Embryonic facial prominence (tissue), 1 donor: ENCODE results near the gene IKBKE.

ENCODE experiments used
- DNase-seq: peaks from one replicate; pipeline ENCODE4 v3.0.0-alpha.2; 2016; ENCODE audit errors: extremely low spot score

The IKBKE gene

DNA sequence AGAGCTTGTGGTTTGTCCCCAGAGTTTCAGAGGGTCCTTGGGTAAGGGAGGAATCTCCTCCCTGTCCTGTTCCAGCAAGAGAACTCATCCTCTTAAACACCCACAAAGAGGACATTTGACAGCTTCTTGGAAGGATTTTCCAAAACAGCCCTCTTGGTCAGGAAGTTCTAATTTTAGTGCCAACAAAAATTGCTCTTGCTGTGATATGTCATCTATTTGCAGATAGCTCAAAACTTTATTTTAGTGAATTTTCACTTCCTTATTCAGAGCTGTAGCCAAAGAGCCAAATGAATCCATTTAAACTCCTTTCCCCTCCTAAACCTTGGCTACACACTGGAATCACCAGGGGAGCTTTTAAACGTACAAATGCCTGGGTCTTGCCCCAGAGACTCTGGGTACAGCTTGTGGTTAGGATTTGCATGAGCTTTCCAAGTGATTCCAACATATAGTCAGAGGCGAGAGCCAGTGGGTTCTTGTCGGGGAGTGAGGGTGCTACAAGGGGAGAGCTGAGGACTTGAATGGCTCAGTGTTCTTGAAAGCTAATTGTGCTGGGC, 25.3 kb downstream of the IKBKE start:
- no peak for DNase-seq

DNA sequence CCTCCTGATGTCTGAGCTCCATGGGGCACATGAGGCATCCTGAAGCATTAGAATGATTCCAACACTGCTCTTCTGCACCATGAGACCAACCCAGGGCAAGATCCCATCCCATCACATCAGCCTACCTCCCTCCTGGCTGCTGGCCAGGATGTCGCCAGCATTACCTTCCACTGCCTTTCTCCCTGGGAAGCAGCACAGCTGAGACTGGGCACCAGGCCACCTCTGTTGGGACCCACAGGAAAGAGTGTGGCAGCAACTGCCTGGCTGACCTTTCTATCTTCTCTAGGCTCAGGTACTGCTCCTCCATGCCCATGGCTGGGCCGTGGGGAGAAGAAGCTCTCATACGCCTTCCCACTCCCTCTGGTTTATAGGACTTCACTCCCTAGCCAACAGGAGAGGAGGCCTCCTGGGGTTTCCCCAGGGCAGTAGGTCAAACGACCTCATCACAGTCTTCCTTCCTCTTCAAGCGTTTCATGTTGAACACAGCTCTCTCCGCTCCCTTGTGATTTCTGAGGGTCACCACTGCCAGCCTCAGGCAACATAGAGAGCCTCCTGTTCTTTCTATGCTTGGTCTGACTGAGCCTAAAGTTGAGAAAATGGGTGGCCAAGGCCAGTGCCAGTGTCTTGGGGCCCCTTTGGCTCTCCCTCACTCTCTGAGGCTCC, 26.0 kb downstream of the IKBKE start:
- no peak for DNase-seq

DNA sequence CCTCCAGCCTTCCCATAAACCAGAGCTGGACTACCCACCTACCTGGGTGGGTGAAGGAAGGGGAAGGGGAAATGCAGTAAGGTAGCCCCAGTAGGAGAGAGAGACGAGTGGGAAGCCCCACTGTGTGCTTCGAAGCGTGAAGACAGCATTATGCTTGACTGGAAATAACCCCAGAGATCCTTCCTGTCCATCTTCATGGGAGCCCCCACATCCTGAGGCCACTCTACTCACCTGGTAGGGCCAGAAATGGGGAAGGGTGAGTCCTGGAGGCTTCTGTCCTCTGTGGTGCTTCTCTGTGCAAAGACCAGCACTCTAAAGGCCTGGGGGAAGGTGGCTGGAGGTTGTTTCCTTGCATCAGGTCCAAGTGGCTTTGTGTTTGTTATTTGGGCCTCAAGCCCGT, 27.1 kb downstream of the IKBKE start:
- no peak for DNase-seq

DNA sequence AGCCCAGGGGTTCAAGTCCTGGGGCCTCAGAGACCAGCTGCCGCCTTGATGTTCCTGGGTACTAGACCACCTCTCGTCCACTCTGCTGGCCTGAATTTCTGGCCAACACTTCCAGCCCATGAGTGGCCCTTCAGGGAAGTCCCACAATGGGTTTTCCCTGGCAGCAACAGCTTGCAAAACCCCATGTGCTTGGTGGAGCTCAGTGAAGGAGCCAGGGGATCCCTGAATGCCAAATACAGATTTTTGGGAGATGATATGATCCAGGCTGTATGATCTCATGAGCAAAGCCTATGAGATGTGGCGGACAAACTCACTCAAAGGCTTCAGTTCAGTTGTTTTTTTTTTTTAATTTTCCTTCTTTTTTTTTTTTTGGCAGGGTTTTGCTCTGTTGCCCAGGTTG, 27.5 kb downstream of the IKBKE start:
- no peak for DNase-seq

DNA sequence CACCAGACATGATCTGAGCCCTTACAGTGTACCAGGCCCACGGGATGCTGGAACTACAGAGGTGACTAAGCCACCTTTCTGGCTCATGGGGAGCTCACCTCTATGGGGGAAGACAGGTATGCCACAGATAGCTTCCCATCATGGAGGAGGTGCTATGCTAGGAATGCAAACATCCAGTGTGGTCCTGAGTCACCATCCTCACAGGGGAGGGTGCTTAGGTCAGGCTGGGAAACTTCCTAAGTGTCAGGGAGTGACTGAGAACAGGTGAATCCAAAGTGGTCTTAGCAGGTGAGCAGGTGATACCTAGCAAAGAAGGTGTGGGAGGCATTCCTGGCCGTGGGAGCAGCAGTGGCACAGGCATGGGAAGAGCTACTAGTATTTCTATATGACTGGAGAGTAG, 28.4 kb downstream of the IKBKE start:
- DNase-seq: no peak

DNA sequence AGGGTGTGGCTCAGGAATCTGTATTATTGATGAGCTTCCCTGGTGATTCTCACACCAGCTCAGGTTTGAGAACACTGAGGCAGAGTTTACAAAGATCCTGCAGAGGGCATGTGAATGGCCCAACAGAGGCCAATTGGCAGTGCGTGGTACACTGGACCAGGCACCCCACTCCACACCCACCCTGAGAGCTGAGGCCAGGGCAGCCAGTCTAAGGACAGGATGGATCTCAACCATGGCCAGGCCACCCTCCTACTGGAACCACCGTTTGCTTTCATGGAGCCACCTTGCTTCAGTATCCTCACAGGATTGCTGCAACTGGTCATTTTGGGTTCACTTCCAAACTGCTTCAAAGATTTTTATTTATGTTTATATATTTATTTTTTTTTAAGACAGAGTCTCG, 29.8 kb downstream of the IKBKE start:
- DNase-seq: no peak

DNA sequence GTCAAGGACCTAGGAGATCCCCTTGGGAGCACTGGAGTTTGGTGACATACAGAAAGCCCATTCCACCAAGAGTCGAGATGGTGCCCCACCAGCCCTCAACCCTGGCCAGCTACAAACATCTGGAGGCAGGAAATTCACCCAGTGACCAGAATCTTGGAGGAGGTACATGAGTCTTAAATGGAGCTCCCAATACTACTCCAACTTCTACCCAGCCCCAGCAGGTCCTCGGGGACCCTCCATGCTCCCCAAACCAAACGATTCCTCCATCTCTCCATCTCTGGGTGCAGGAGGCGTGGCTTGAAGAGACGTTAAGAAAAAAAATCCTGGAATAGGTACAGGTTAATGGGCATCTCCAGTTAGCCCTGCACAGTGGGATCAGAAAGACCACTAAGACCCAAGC, 31.6 kb downstream of the IKBKE start:
- no peak for DNase-seq

DNA sequence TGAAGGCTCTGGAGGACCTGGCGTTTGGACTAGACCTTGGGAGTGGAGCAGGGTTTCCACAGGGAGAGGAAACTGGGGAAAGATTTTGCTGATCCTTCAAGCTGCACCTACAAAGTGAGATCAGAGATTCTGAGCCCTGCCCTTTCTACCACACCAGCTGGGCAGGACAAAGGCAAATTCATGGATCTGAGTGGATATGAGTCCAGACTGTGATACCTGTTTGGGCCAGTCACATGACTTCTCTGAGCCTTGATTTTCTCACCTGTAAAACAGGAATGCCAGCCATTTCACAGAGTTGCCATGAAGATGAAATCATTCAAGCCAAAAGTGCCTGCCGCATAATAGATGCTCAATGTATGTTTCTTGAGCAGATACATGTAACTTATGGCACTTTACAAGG, 32.1 kb downstream of the IKBKE start:
- no peak for DNase-seq

DNA sequence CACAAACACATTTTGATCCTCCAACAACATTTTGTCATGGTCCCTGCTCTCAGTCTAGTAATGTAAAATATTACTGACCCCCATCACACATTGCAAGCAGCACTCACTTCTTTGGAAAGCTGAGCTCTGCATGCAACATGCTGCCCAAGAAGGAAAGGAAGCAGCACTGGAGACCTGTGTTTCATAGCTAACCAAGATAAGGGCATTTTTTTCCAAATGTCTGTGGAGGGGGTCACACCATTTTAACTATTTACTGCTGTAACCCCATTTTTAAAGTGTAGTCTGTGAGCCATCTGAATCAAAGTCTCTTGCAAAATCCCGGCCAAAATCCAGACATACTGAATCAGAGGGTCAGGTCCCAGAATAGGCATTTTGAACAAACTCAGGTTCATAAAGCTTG, 32.5 kb downstream of the IKBKE start:
- DNase-seq: no peak

DNA sequence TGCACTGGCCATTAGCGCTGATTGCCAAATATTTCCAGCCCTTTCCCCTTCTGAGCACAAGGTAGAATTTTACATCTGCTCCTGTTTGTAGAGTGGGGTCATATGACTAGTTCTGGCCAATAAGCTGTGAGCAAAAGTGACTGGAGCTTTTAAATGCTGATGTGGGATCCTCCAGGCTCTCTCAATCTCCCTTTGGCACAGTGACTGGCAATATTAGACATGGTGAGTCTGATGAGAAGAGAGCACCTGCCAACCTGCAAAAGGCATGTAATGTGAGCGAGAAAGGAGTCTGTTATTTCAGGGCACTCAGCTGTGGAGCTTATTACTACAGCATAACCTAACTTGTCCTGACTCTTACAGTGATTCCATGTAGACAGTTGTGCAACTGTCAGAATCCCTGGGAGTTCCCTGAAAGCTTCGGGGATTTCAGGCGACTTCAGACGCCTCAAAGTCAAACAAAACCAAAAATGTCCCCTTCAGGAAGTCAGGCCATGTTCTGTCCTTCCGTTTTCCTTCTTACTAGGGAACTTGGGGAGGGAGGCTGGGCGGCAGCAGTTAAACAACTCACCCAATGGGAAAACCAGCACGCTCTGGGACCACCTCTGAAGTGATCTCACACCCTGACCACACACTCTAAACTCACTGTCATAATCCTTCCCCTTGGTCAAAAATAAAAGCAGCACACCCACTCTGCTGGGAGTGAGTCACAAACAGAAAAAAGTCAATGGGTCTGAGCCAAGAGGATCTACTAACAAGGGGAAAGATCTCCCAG, 33.5 kb downstream of the IKBKE start:
- no peak for DNase-seq

DNA sequence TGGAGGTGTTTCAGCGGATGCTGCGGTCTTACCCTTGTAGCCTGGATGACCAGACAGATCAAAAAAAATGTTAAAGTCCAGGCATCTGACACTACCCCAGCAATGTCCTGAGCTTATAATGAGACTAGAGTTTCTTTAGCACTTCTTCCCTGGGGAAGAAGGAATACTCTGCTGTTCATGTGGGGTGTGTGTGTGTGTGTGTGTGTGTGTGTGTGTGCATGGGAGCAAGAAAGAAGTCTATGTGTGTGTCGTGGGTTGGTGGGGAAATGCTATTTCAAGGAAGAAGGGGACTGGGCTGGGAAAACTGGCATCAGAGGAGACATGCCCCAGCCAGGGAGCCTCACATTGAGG, 34.1 kb downstream of the IKBKE start:
- no peak for DNase-seq

DNA sequence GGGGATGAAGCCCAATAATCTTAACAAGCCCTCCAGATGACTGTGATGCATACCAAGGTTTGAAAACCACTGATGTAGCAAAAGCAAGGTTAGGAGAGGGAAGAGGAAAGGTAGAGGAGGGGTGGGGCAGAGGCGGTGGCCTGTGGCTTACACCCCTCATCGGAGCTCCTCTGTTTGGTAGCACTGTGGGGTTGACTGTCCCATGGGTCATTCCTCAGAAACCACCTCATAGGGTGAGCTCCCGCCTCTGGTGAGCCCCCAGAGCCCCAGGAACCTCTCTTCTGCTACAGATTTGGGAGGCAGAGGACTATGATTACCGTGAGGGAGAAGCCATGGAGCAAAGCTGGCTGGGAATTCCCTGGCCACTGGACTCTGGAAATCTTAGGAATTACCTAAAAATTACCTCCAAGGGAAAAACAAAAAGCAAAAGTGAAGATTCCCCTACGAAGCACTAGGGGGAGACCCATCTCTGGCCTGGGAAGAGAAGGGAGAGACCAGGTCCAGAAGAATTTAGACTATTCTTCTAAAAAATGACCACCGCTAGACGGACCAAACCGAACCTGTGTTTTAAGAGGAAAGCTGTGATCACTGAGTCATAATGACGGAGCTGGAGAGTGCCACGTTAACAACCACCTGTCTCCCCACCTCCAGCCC, 35.6 kb downstream of the IKBKE start:
- DNase-seq: no peak

DNA sequence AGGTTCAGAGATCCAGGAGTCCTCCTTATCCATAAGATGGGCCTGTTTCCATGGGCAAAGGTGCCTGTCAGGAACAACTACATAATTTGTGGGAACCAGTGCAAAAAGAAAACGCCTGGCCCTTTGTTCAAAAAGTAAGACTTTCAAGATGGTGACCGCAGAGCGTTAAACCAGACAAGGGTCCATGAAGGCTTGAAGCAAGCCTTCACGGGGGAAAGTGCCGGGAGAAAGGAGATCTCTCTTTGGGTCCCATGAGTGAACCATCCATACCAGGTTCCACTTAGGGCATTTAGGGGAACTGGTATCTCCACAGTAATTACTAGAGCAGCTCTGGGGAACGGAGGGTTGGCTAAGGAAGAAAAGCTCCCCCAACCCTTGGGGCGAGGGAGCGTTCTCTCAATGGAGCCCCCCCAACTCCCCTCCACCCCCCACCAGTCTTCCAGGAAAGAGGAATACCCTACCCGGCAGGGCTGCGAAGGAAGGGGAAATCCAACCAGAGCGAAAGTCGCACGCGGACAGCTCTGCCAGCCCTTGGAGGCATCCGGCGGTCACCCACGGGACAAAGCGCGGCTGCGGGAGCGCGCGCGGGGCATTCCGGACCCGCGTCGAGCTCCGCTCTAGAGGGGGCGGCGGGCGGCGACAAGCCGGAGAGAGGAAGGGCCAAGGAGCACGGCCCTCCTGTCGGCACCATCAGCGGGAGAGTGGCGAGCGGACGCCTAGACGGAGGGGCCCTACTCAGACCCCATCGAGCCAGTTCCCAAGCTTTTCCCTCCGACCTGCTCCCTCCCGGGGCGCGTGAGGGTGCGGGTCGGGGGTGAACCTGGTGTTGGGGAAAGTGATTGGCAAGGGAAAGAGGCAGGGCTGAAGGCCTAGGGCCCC, 36.4 kb downstream of the IKBKE start:
- no peak for DNase-seq

DNA sequence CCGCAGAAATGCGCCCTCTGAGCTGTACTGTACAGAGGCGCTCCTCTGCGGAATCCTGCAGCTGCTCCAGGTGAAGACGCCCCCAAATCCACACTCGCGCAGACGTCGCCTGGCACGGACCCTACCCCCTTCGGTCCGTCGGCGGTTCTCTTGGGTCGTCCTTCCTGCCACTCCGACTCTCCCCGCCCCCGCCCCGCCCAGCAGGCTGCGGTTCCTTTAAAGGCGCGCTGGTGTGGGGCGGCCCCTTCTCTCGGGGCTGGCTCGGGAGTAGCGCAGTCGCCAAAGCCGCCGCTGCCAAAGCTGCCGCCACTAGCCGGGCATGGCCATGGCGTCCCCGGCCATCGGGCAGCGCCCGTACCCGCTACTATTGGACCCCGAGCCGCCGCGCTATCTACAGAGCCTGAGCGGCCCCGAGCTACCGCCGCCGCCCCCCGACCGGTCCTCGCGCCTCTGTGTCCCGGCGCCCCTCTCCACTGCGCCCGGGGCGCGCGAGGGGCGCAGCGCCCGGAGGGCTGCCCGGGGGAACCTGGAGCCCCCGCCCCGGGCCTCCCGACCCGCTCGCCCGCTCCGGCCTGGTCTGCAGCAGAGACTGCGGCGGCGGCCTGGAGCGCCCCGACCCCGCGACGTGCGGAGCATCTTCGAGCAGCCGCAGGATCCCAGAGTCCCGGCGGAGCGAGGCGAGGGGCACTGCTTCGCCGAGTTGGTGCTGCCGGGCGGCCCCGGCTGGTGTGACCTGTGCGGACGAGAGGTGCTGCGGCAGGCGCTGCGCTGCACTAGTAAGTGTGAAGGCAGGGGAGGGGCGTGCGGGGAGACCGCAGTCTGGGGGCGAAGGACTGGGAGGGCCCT, 37.2 kb downstream of the IKBKE start, which contains the start of gene RASSF5:
Gene RASSF5 (plus strand): TSS at position 248 of the 846 bp plus-strand sequence. CDS start 72 bp downstream, at position 320.
- DNase-seq: no peak

DNA sequence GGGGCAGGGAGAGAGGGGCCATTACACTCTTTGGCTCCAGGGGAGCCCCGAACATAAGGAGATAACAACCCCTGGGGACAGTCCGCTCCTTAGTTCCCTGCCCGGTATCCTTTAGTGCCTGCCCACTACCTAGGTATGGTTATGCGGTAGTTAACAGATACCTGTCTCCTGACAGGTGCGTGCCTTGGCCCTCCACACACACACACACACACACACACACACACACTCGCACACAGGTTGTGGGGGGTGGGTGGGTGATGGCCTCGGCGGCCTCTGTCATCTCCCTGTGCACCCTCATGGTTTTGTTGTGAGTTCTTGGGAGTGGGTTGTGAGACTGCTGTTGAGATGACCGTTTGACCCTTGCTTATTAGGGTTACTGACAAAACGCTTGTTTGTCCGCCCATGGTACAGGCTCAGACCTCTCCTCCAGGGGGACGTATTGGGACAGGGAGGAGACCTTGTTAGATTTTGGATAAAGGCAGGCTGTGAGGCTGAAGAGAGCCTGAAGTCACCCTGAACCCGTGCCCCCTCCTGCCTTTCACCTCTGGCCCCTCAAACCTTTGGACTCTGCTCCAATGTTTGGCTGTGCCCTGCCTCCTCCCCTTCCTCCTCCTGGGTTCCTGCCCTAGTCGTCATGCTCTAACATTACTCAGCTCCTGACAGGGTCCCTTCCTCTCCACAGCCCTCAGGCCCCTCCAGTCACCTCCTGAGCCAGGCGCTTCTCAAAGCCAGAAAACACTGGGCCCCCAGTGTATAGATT, 38.0 kb downstream of the IKBKE start:
- no peak for DNase-seq

DNA sequence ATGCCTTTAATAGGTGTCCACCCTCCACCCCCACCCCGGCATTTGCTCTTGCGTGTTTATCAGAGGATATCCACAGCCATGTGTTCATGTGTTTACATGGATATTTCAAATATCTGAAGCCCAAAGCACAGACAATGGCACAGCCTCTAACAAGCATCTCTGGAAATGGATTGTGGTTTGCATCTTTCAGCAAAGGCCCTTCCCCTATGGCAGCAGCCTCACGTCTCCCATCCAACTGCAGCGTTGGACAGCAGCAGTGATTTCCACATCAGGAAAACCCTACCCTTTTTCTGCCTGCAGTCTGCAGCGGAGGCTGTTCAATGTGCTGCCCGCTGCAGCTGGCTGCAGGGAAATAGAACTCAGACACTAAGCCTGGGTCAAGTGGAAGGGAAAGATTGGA, 38.7 kb downstream of the IKBKE start:
- no peak for DNase-seq

DNA sequence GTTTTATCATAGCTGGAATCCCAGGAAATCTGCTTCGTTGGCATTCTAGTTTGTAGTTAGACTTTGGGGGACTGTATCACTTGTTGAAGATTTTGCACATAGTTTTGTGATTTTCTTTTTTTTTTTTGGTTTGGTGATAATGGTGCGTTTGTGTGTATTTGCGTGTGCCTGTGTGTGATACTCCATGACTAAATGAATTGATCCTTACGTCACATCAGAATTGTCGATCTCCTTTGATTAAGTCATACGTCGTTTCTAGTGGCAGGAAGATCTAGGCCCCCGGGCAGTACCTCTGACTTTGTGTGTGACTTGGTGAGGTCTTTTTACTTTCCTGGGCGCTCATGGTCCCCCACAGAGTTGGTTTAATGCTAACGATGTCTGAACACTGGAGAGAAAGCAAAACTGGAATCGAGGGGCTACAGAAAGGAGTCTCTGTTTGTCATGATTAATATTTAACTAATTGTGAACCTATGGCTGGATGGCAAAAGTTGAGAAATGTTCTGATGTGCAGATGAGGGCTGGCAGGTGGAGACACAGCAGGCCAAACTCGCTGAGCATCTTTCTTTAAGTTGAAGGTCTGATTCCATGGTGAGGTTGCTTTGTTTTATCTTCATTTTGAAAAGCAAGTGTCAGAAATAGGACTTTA, 39.5 kb downstream of the IKBKE start:
- no peak for DNase-seq

DNA sequence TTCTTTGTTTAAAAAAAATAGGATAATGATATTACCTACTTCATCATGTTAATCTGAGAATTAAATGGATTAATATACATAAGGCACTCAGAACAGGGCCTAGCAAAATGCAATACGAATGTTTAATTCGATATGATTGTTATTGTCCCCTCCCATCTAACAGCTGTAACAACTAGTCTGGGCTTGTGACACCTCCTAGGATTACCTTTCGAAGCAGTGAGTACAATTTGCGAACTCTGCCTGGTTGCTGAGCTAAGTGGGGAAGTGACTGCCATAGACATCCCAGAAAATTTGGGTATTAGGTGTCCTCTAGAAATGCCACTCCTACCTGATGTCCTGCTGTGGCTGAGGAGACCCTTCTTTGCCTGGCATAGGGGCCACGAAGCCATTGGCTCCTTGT, 40.1 kb downstream of the IKBKE start:
- no peak for DNase-seq

DNA sequence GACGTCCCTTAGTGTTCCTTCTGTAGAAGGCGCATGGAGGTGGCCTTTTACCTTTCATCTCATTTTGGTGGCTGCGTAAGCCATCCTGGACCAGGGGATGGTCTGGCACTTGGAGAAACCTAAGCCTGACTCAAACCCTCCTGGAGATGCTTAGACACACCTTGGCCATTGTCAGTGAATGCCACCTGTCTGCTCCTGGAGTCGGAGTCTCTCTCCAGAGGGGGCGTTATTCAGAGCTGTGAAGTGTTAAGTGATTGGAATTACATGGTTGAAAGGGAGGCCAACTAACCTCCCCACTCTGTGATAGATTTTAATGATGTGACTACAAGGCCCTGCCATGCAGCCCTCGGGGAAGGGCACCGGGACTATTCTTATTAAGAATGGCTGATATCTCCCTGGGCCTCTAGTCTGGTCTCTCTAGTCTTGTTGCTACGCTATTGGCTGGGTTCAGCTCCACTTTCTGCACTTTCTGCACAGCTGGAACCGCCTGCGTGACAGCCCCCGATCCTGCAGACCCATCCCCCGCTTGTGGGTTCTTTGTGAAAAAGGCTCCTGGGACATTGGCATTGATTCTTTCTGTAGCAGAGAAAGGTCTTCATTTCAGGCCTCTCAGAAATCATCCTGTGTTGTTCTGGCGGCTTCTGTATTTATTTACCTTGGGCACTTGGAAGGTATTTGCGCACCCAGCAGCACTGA, 41.2 kb downstream of the IKBKE start:
- DNase-seq: no peak
